Cardiac muscle cell (in vitro differentiated cells and primary cell): Measurements from ENCODE around the gene IGF2BP2. TPM values are rescaled to one million over a fixed set of nuclear protein-coding genes. Genes with fewer than 3 reads are reported as not detected.

Experiments used
- DNase-seq, 2 donors: peaks; one replicate each; pipeline versions ENCODE4 v3.0.0 to v3.0.0-alpha.2; 2010 to 2017; ENCODE audit warnings: low read depth in 1 of 2, low spot score in 1 of 2
- H3K27ac ChIP-seq: fragments of 200-600 bp; sonication (generic); 2 replicates; pipeline ENCODE4 v1.5.1; 2016
- H3K27me3 ChIP-seq: fragments of 200-600 bp; sonication (generic); 2 replicates; pipeline ENCODE4 v1.6.0; 2016; ENCODE audit warnings: control low read depth
- H3K36me3 ChIP-seq: fragments of 200-600 bp; sonication (generic); 2 replicates; pipeline ENCODE4 v1.5.1; 2016; ENCODE audit warnings: control low read depth
- H3K4me1 ChIP-seq: fragments of 200-600 bp; sonication (generic); 2 replicates; pipeline ENCODE4 v1.8.1; 2017; ENCODE audit warnings: low read depth, mild to moderate bottlenecking, mixed run types
- H3K4me3 ChIP-seq: fragments of 200-600 bp; sonication (generic); 2 replicates; pipeline ENCODE4 v1.5.1; 2016; ENCODE audit warnings: mild to moderate bottlenecking
- H3K9me3 ChIP-seq: fragments of 200-600 bp; sonication (generic); 2 replicates; pipeline ENCODE4 v1.5.1; 2017; ENCODE audit warnings: low read depth, mild to moderate bottlenecking, control low read depth
- polyA plus RNA-seq: library from polyadenylated mRNA; unstranded; fragments of >200 nt; fragmentation: Nextera tagmentation; extraction: Ambion mirVana; gene quantifications from 2 replicates; pipeline ENCODE4 v1.2.1, GENCODE V29; 2016
- total RNA-seq: library from RNA; depleted of rRNA; stranded (reverse); fragments of >200 nt; gene quantifications from 2 replicates; pipeline ENCODE4 v1.2.3, GENCODE V29; 2016
- TF ChIP-seq, protein P1 (sequence below): IDR thresholded peaks from 2 replicates; pipeline ENCODE4 v1.5.1; 2012; ENCODE audit warnings: low read depth, mild to moderate bottlenecking, low read length

Gene IGF2BP2
- total RNA-seq (77.1 and 119 TPM in 2 replicates), polyA plus RNA-seq (129 and 164 TPM in 2 replicates)

DNA sequence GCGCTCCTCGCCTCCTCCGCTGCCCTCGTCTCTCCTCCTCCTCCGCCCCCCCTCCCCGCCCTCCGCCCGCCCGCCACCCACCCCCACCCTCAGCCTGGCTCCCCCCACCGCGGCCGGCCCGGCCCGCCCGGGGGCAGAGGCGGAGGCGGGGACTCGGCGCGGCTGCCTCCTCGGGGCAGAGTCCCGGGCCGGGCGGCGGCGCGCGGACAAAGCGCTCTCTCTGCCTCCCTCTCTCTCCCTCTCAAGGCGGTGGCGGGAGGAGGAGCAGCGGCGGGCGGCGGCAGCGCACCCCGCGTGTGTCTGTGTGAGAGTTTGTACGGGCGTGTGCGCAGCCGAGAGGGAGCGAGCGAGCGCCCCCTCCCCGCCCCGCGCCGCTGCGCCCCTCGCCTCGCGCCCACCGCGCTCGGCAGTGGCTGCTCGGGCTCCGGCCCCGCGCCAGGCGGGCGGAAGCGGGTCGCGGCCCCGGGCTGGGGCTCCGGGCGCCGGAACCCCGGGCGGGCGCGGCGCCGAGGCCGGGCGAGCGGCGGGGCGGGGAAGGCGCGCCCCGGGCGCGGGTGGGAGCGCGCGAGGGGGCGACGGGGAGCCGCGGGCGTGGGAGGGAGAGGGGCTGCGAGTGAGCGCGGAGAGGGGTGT, at the start of gene IGF2BP2:
Gene IGF2BP2 (minus strand): TSS at position 37 of the 633 bp plus-strand sequence. CDS start 82 bp downstream, outside the sequence.
- no peaks in the 10 kb centered on the region for H3K27me3 ChIP-seq
- H3K9me3 ChIP-seq: no peaks in the 10 kb centered on the region
- peak within 1 kb of the TSS; percentile 94 for H3K4me3 ChIP-seq
- TF ChIP-seq, protein P1, sequence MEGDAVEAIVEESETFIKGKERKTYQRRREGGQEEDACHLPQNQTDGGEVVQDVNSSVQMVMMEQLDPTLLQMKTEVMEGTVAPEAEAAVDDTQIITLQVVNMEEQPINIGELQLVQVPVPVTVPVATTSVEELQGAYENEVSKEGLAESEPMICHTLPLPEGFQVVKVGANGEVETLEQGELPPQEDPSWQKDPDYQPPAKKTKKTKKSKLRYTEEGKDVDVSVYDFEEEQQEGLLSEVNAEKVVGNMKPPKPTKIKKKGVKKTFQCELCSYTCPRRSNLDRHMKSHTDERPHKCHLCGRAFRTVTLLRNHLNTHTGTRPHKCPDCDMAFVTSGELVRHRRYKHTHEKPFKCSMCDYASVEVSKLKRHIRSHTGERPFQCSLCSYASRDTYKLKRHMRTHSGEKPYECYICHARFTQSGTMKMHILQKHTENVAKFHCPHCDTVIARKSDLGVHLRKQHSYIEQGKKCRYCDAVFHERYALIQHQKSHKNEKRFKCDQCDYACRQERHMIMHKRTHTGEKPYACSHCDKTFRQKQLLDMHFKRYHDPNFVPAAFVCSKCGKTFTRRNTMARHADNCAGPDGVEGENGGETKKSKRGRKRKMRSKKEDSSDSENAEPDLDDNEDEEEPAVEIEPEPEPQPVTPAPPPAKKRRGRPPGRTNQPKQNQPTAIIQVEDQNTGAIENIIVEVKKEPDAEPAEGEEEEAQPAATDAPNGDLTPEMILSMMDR: no peak
- peak; percentile 90 to 93 for DNase-seq
- H3K36me3 ChIP-seq: no peaks in the 10 kb centered on the region
- peak within 1 kb of the TSS; percentile 100 for H3K27ac ChIP-seq
- peaks cover 20% of the 10 kb centered on the region for H3K4me1 ChIP-seq

DNA sequence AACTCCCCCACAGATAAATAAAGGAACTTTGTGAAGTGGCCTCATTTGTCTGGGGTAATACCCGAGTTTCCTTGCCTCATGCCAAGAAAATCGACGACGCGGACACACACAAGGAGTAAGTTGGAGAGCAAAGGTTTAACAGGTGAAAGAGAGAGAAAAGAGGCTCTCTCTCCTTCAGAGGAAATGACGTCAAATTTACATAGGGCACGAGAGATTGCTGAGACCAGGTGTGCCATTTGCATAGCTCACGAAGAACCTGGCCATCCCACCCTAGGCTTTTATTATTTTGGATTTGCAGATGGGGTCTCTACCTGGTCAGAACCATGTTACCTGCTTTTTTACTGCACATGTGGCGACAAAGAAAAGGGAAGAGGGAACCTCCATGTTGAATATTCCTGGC, 49.3 kb upstream of the IGF2BP2 start:
- TF ChIP-seq, protein P1: no peak
- no peaks in the 10 kb centered on the region for H3K27me3 ChIP-seq
- no peak overlapping the region for H3K27ac ChIP-seq
- H3K4me3 ChIP-seq: no peak overlapping the region
- no peaks in the 10 kb centered on the region for H3K36me3 ChIP-seq
- no peaks in the 10 kb centered on the region for H3K9me3 ChIP-seq
- no peaks in the 10 kb centered on the region for H3K4me1 ChIP-seq
- no peak for DNase-seq

DNA sequence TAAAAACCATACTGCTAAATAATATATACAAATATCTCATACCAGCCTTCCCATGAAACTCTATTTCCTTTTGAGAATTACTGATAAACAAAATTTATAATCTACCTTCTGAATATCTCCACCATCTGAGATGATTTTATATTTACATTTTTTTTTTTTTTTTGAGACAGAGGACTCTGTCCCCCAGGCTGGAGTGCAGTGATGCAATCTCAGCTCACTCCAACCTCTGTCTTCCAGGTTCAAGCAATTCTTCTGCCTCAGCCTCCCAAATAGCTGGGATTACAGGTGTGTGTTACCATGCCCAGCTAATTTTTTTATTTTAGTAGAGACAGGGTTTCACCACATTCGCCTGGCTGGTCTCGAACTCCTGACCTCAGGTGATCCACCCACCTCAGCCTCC, 42.8 kb upstream of the IGF2BP2 start:
- DNase-seq: no peak
- Histone ChIP-seq H3K27me3 (no peaks in the 10 kb centered on the region), H3K9me3 (no peaks in the 10 kb centered on the region), H3K4me3 (no peak overlapping the region), H3K27ac (no peak overlapping the region), H3K4me1 (no peaks in the 10 kb centered on the region), H3K36me3 (no peaks in the 10 kb centered on the region)
- TF ChIP-seq, protein P1: no peak

DNA sequence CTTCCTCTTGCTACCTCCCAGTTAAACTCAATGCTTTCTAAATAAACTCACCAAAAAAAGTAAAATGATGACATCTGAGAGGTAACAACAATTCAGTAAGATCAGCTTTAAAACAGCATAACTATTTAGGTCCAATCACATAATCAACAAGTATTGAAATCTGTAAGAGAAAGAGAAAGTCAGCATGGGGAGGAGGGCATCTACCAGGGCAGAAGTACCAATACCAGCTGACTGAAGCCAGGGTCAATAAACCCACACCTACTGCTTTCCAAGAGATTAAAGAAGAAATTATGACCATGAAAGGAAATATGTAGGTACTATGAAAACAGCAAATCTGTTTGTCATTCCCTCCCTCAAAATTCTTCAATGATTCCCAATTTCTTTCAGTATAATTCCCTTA, 42.2 kb upstream of the IGF2BP2 start:
- H3K27ac ChIP-seq: no peak overlapping the region
- no peaks in the 10 kb centered on the region for H3K9me3 ChIP-seq
- no peak for DNase-seq

DNA sequence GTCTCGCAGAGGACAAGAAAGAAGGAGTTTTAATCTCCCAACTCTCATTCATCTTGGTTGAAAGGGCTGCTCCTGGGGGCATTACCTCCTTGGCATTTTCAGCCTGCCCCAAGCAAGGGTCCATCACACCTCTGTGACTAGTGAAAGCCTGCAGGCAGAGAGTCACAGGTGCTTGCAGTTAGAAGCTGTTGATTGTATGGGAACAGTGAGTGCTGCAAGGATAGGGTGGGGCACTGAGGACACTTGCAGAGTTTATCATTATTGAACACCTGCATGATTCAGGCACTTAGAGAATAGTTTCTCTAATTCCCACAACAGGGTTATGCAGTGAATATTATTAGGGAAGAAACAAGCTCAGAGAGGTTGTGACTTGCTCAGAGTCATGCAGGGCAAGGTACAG, 41.7 kb upstream of the IGF2BP2 start:
- Histone ChIP-seq H3K4me3 (no peak overlapping the region), H3K27ac (no peak overlapping the region), H3K36me3 (no peaks in the 10 kb centered on the region), H3K27me3 (no peaks in the 10 kb centered on the region), H3K4me1 (no peaks in the 10 kb centered on the region), H3K9me3 (no peaks in the 10 kb centered on the region)
- TF ChIP-seq, protein P1: no peak
- no peak for DNase-seq

More for the DNA sequence above, 42.2 kb upstream of the IGF2BP2 start:
- Histone ChIP-seq H3K36me3 (no peaks in the 10 kb centered on the region), H3K4me1 (no peaks in the 10 kb centered on the region), H3K4me3 (no peak overlapping the region), H3K27me3 (no peaks in the 10 kb centered on the region)
- TF ChIP-seq, protein P1: no peak

DNA sequence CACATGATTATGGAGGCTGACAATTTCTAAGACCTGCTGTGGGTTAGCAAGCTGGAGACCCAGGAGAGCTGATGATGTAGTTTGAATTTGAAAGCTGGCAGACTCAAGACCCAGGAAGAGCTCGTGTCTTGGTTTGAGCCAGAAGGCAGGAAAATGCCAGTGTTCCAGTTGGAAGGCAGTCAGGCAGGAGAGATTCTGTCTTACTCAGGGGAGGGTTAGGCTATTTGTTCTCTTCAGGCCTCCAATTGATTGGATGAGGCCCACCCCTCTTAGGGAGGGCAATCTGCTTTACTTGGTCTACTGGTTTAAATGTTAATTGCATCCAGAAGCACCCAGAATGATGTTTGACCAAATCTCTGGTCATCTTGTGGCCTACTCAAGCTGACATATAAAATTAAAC, 40.4 kb upstream of the IGF2BP2 start:
- Histone ChIP-seq H3K9me3 (no peaks in the 10 kb centered on the region), H3K36me3 (no peaks in the 10 kb centered on the region), H3K4me3 (no peak overlapping the region), H3K4me1 (no peaks in the 10 kb centered on the region), H3K27me3 (no peaks in the 10 kb centered on the region), H3K27ac (no peak overlapping the region)
- DNase-seq: no peak
- TF ChIP-seq, protein P1: no peak
